NCI-H226 (cell line): ENCODE results near the gene MOSMO.

Experiments
- DNase-seq: peaks from one replicate; pipeline ENCODE4 v3.0.0-alpha.2; 2015

Gene MOSMO

GRCh38 chr16:22007509-22008214 is at the start of gene MOSMO:
TSS of gene MOSMO (plus strand) at chr16:22008111. CDS start at chr16:22008302, 191 bp downstream.
- DNase-seq = peak; percentile 48

- no peak for DNase-seq
Observed at GRCh38 chr16:21959050-21959449, 48.9 kb upstream of the MOSMO start.

GRCh38 chr16:21962475-21962874 is 45.4 kb upstream of the MOSMO start:
- DNase-seq = no peak

GRCh38 chr16:21963887-21964286 is 44.0 kb upstream of the MOSMO start:
- no peak for DNase-seq

- no peak for DNase-seq
Observed at GRCh38 chr16:21964353-21964752, 43.6 kb upstream of the MOSMO start.

GRCh38 chr16:21971856-21972255 is 36.1 kb upstream of the MOSMO start:
- no peak for DNase-seq

GRCh38 chr16:21973945-21974344 is 34.0 kb upstream of the MOSMO start:
- no peak for DNase-seq

GRCh38 chr16:21980032-21980431 is 27.9 kb upstream of the MOSMO start:
- DNase-seq = no peak

- DNase-seq = no peak
Observed at GRCh38 chr16:21982108-21982507, 25.8 kb upstream of the MOSMO start.

GRCh38 chr16:21984062-21984461 is 23.8 kb upstream of the MOSMO start:
- no peak for DNase-seq

- no peak for DNase-seq
Observed at GRCh38 chr16:21985524-21985923, 22.4 kb upstream of the MOSMO start.

GRCh38 chr16:21986692-21987246 is 21.1 kb upstream of the MOSMO start:
- DNase-seq = no peak

- DNase-seq = no peak
Observed at GRCh38 chr16:21987498-21987897, 20.4 kb upstream of the MOSMO start.

- DNase-seq = no peak
Observed at GRCh38 chr16:21989133-21989532, 18.8 kb upstream of the MOSMO start.

- DNase-seq = no peak
Observed at GRCh38 chr16:21989751-21990150, 18.2 kb upstream of the MOSMO start.

- no peak for DNase-seq
Observed at GRCh38 chr16:21990381-21990944, 17.4 kb upstream of the MOSMO start.

GRCh38 chr16:21991621-21992020 is 16.3 kb upstream of the MOSMO start:
- DNase-seq = no peak

- DNase-seq = no peak
Observed at GRCh38 chr16:21994856-21995465, 12.9 kb upstream of the MOSMO start.

- DNase-seq = no peak
Observed at GRCh38 chr16:21996923-21997696, 10.8 kb upstream of the MOSMO start.

GRCh38 chr16:21997697-21998480 is 10.0 kb upstream of the MOSMO start:
- no peak for DNase-seq

GRCh38 chr16:22001591-22001990 is 6.3 kb upstream of the MOSMO start:
- peak; percentile 63 for DNase-seq

- DNase-seq = peak; percentile 11
Observed at GRCh38 chr16:22002047-22002446, 5.9 kb upstream of the MOSMO start.
